NK-92 (cell line): ENCODE measurements around the gene NOTCH2.
"Not testable (repeated sequence)": the region's sequence is repeated elsewhere in the genome, so short reads cannot be mapped to it uniquely, and the experiment has no call there.

Source experiments
- DNase-seq: peaks from one replicate; lab custom pipeline; 2025; ENCODE audit not compliant: unreplicated experiment; lab: John Stamatoyannopoulos, UW

Gene NOTCH2

GRCh38 chr1:120069067-120069919 lies at the start of gene NOTCH2:
NOTCH2 (minus strand) TSS chr1:120069662; CDS start chr1:120069406, 256 bp downstream.
- not testable (repeated sequence) for DNase-seq

GRCh38 chr1:120117371-120118177 lies 48.1 kb upstream of the NOTCH2 start:
- not testable (repeated sequence) for DNase-seq

GRCh38 chr1:120116094-120116493 lies 46.6 kb upstream of the NOTCH2 start:
- DNase-seq, result not testable (repeated sequence)

GRCh38 chr1:120113134-120113533 lies 43.7 kb upstream of the NOTCH2 start:
- DNase-seq, result not testable (repeated sequence)

- DNase-seq, result not testable (repeated sequence)
Measured at GRCh38 chr1:120112212-120112611, 42.8 kb upstream of the NOTCH2 start.

GRCh38 chr1:120111771-120112170 lies 42.3 kb upstream of the NOTCH2 start:
- DNase-seq, result not testable (repeated sequence)

GRCh38 chr1:120111008-120111407 lies 41.5 kb upstream of the NOTCH2 start:
- DNase-seq, result not testable (repeated sequence)

- DNase-seq, result not testable (repeated sequence)
Measured at GRCh38 chr1:120109656-120110055, 40.2 kb upstream of the NOTCH2 start.

GRCh38 chr1:120109180-120109579 lies 39.7 kb upstream of the NOTCH2 start:
- not testable (repeated sequence) for DNase-seq

- not testable (repeated sequence) for DNase-seq
Measured at GRCh38 chr1:120105288-120105687, 35.8 kb upstream of the NOTCH2 start.

GRCh38 chr1:120103768-120104167 lies 34.3 kb upstream of the NOTCH2 start:
- not testable (repeated sequence) for DNase-seq

- DNase-seq, result not testable (repeated sequence)
Measured at GRCh38 chr1:120101593-120101992, 32.1 kb upstream of the NOTCH2 start.

GRCh38 chr1:120100590-120100989 lies 31.1 kb upstream of the NOTCH2 start:
- not testable (repeated sequence) for DNase-seq

- not testable (repeated sequence) for DNase-seq
Measured at GRCh38 chr1:120098986-120099759, 29.7 kb upstream of the NOTCH2 start.

GRCh38 chr1:120096981-120097545 lies 27.6 kb upstream of the NOTCH2 start:
- not testable (repeated sequence) for DNase-seq

GRCh38 chr1:120093548-120094181 lies 24.2 kb upstream of the NOTCH2 start:
- DNase-seq, result not testable (repeated sequence)

- not testable (repeated sequence) for DNase-seq
Measured at GRCh38 chr1:120092232-120093218, 23.1 kb upstream of the NOTCH2 start.

- not testable (repeated sequence) for DNase-seq
Measured at GRCh38 chr1:120090830-120091229, 21.4 kb upstream of the NOTCH2 start.

- DNase-seq, result not testable (repeated sequence)
Measured at GRCh38 chr1:120087959-120088358, 18.5 kb upstream of the NOTCH2 start.
